ENCODE data around the gene RILPL2.

DNA sequence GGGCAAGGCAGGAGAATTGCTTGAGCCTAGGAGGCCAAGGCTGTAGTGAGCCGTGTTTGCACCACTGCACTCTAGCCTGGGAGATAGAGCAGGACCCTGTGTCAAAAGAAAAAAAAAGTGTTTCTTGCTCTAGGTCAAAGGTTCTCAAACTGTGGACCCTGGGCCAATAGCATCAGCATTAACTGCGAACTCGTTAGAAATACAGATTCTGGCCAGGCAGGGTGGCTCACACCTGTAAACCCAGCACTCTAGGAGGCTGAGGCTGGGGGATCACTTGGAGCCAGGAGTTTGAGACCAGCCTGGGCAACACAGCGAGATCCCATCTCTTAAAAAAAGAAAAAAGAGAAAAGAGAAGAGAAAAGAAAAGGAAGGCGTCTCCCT lies 858 bp downstream of the RILPL2 start:
- TF ChIP-seq, protein P1, sequence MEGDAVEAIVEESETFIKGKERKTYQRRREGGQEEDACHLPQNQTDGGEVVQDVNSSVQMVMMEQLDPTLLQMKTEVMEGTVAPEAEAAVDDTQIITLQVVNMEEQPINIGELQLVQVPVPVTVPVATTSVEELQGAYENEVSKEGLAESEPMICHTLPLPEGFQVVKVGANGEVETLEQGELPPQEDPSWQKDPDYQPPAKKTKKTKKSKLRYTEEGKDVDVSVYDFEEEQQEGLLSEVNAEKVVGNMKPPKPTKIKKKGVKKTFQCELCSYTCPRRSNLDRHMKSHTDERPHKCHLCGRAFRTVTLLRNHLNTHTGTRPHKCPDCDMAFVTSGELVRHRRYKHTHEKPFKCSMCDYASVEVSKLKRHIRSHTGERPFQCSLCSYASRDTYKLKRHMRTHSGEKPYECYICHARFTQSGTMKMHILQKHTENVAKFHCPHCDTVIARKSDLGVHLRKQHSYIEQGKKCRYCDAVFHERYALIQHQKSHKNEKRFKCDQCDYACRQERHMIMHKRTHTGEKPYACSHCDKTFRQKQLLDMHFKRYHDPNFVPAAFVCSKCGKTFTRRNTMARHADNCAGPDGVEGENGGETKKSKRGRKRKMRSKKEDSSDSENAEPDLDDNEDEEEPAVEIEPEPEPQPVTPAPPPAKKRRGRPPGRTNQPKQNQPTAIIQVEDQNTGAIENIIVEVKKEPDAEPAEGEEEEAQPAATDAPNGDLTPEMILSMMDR (conservative IDR thresholded peaks at IDR 0.05; ENCODE audit: low read length) = no peak
- no peak for TF ChIP-seq EZH2phosphoT487 (IDR thresholded peaks at IDR 0.05; ENCODE audit: borderline replicate concordance, low read depth, low read length)
